ENCODE measurements around the gene CTSL. TPM values are rescaled to one million over a fixed set of nuclear protein-coding genes. Genes with fewer than 3 reads are reported as not detected.

Gene CTSL
- total and polyA plus RNA-seq, 2 of the 13 experiments (the other 11 are each of a cell fraction or from before 2014, with no cell fraction given) = 78.1 to 113 TPM

DNA sequence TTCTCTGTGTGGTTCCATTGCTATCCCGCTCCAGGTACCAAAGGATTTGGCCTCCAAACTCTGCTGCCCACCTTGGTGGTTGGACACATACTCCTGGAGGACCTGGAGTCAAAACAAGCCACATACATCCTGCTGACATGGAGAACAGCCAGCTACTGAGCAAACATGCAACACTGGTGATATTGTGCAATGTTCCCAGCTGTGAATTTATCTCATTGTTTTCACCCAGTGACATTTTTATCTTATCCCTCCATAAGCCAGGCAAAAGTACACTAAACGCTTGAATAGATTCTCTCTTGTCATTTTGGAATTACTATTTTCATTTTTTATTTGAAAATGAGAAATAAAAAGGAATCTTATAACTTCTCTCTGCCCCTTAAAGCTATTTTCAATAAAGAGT lies 11.1 kb upstream of the CTSL start (continued):
- no peak for TF ChIP-seq PHB2 (IDR thresholded peaks at IDR 0.05; ENCODE audit: partially characterized antibody)
- TF ChIP-seq, protein P1, sequence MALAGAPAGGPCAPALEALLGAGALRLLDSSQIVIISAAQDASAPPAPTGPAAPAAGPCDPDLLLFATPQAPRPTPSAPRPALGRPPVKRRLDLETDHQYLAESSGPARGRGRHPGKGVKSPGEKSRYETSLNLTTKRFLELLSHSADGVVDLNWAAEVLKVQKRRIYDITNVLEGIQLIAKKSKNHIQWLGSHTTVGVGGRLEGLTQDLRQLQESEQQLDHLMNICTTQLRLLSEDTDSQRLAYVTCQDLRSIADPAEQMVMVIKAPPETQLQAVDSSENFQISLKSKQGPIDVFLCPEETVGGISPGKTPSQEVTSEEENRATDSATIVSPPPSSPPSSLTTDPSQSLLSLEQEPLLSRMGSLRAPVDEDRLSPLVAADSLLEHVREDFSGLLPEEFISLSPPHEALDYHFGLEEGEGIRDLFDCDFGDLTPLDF (CRISPR knock-in tag; IDR thresholded peaks at IDR 0.05) = no peak
- no peak for TF ChIP-seq IRX3 (CRISPR knock-in tag; IDR thresholded peaks at IDR 0.05; ENCODE audit: borderline replicate concordance, low read depth)
- TF ChIP-seq ZNF501 (CRISPR knock-in tag; IDR thresholded peaks at IDR 0.05) = no peak
- 0 out of 2 replicates have a peak, but pooled peaks have one; percentile 21 for TF ChIP-seq NCOR1 (IDR thresholded peaks at IDR 0.05; ENCODE audit: borderline replicate concordance, low read length)
- no peak for TF ChIP-seq NFE2 (CRISPR knock-in tag; IDR thresholded peaks at IDR 0.05)
- no peak for TF ChIP-seq ZNF772 (CRISPR knock-in tag; IDR thresholded peaks at IDR 0.05)
- TF ChIP-seq, protein P2, sequence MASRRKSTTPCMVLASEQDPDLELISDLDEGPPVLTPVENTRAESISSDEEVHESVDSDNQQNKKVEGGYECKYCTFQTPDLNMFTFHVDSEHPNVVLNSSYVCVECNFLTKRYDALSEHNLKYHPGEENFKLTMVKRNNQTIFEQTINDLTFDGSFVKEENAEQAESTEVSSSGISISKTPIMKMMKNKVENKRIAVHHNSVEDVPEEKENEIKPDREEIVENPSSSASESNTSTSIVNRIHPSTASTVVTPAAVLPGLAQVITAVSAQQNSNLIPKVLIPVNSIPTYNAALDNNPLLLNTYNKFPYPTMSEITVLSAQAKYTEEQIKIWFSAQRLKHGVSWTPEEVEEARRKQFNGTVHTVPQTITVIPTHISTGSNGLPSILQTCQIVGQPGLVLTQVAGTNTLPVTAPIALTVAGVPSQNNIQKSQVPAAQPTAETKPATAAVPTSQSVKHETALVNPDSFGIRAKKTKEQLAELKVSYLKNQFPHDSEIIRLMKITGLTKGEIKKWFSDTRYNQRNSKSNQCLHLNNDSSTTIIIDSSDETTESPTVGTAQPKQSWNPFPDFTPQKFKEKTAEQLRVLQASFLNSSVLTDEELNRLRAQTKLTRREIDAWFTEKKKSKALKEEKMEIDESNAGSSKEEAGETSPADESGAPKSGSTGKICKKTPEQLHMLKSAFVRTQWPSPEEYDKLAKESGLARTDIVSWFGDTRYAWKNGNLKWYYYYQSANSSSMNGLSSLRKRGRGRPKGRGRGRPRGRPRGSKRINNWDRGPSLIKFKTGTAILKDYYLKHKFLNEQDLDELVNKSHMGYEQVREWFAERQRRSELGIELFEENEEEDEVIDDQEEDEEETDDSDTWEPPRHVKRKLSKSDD (CRISPR knock-in tag; IDR thresholded peaks at IDR 0.05; ENCODE audit: low read depth) = no peak
- TF ChIP-seq HMG20B (CRISPR knock-in tag; conservative IDR thresholded peaks at IDR 0.05) = no peak
- TF ChIP-seq GATAD1 (CRISPR knock-in tag; IDR thresholded peaks at IDR 0.05) = peak; percentile 58; the same call in 1 of the 2 replicates
- TF ChIP-seq, protein P3, sequence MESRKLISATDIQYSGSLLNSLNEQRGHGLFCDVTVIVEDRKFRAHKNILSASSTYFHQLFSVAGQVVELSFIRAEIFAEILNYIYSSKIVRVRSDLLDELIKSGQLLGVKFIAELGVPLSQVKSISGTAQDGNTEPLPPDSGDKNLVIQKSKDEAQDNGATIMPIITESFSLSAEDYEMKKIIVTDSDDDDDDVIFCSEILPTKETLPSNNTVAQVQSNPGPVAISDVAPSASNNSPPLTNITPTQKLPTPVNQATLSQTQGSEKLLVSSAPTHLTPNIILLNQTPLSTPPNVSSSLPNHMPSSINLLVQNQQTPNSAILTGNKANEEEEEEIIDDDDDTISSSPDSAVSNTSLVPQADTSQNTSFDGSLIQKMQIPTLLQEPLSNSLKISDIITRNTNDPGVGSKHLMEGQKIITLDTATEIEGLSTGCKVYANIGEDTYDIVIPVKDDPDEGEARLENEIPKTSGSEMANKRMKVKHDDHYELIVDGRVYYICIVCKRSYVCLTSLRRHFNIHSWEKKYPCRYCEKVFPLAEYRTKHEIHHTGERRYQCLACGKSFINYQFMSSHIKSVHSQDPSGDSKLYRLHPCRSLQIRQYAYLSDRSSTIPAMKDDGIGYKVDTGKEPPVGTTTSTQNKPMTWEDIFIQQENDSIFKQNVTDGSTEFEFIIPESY (CRISPR knock-in tag; IDR thresholded peaks at IDR 0.05) = no peak
- no peak for TF ChIP-seq ZFP82 (CRISPR knock-in tag; IDR thresholded peaks at IDR 0.05; ENCODE audit: borderline replicate concordance)
- no peak for TF ChIP-seq NFIC (IDR thresholded peaks at IDR 0.05; ENCODE audit: low read length)
- no peak for TF ChIP-seq AKAP8 (CRISPR knock-in tag; IDR thresholded peaks at IDR 0.05)
- TF ChIP-seq ZNF17 (CRISPR knock-in tag; IDR thresholded peaks at IDR 0.05) = no peak
- TF ChIP-seq, protein P4, sequence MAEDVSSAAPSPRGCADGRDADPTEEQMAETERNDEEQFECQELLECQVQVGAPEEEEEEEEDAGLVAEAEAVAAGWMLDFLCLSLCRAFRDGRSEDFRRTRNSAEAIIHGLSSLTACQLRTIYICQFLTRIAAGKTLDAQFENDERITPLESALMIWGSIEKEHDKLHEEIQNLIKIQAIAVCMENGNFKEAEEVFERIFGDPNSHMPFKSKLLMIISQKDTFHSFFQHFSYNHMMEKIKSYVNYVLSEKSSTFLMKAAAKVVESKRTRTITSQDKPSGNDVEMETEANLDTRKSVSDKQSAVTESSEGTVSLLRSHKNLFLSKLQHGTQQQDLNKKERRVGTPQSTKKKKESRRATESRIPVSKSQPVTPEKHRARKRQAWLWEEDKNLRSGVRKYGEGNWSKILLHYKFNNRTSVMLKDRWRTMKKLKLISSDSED (CRISPR knock-in tag; IDR thresholded peaks at IDR 0.05) = no peak
- no peak for TF ChIP-seq HNRNPUL1 (IDR thresholded peaks at IDR 0.05; ENCODE audit: low read depth, low read length)
- 0 out of 2 replicates have a peak, but pooled peaks have one; percentile 31 for TF ChIP-seq PHF21A (CRISPR knock-in tag; IDR thresholded peaks at IDR 0.05)
- TF ChIP-seq NR3C1 (CRISPR knock-in tag; IDR thresholded peaks at IDR 0.05) = no peak
- TF ChIP-seq MAZ (IDR thresholded peaks at IDR 0.05; ENCODE audit: borderline replicate concordance, low read depth, low read length) = no peak
- no peak for TF ChIP-seq MAZ (CRISPR knock-in tag; IDR thresholded peaks at IDR 0.05; ENCODE audit: low read depth)
- TF ChIP-seq HNF4A (CRISPR knock-in tag; IDR thresholded peaks at IDR 0.05) = peak; percentile 11; the same call in 1 of the 2 replicates
- TF ChIP-seq, protein P5, sequence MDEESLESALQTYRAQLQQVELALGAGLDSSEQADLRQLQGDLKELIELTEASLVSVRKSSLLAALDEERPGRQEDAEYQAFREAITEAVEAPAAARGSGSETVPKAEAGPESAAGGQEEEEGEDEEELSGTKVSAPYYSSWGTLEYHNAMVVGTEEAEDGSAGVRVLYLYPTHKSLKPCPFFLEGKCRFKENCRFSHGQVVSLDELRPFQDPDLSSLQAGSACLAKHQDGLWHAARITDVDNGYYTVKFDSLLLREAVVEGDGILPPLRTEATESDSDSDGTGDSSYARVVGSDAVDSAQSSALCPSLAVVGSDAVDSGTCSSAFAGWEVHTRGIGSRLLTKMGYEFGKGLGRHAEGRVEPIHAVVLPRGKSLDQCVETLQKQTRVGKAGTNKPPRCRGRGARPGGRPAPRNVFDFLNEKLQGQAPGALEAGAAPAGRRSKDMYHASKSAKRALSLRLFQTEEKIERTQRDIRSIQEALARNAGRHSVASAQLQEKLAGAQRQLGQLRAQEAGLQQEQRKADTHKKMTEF (CRISPR knock-in tag; IDR thresholded peaks at IDR 0.05) = no peak
- TF ChIP-seq TBX2 (CRISPR knock-in tag; IDR thresholded peaks at IDR 0.05; ENCODE audit: borderline replicate concordance) = peak; percentile 65
